HFFc6 (cell line): Measurements from ENCODE around the gene CX3CL1. TPM values are rescaled to one million over a fixed set of nuclear protein-coding genes. Genes with fewer than 3 reads are reported as not detected.

Source experiments
- DNase-seq: peaks from one replicate; pipeline ENCODE4 v3.0.0-alpha.2; 2018
- H3K27ac Mint-ChIP-seq: 2 replicates; pipeline ENCODE4 v1.8.0; 2020; ENCODE audit warnings: mild to moderate bottlenecking, mixed read lengths
- H3K27me3 Mint-ChIP-seq: 2 replicates; pipeline ENCODE4 v1.8.0; 2021; ENCODE audit warnings: mild to moderate bottlenecking, moderate library complexity, mixed read lengths; ENCODE audit not compliant: insufficient read depth
- H3K36me3 Mint-ChIP-seq: 2 replicates; pipeline ENCODE4 v1.8.0; 2021; ENCODE audit warnings: low read depth, mixed read lengths
- H3K4me1 Mint-ChIP-seq: 2 replicates; pipeline ENCODE4 v1.8.0; 2020; ENCODE audit warnings: low read depth, mixed read lengths
- H3K4me3 Mint-ChIP-seq: 2 replicates; pipeline ENCODE4 v1.8.0; 2020; ENCODE audit warnings: mild to moderate bottlenecking, moderate library complexity, mixed read lengths
- H3K9me3 Mint-ChIP-seq: 2 replicates; pipeline ENCODE4 v1.8.0; 2020; ENCODE audit warnings: mild to moderate bottlenecking, mixed read lengths
- CTCF ChIP-seq: fragments of 200-600 bp; sonication (generic); IDR thresholded peaks from 2 replicates; pipeline ENCODE4 v1.5.0; 2021; ENCODE audit warnings: antibody characterized with exemption, mild to moderate bottlenecking
- total RNA-seq, 6 experiments: library from RNA; stranded (reverse); fragmentation: NEBNext Ultra II Directional; extraction: Animal tissue kit (Norgen Biotek cat#: 25700); gene quantifications; 2 replicates in 1 of 6; 3 replicates in 5 of 6; pipeline ENCODE4 v1.2.3, GENCODE V29; 2021

CX3CL1 gene
- total RNA-seq, 6 experiments from 2014 or later, result not detected

GRCh38 chr16:57358086-57358420 is 14.2 kb upstream of the CX3CL1 start:
- Mint-ChIP-seq H3K27me3 (peaks cover 46% of the 10 kb centered on the region), H3K9me3 (no peaks in the 10 kb centered on the region), H3K36me3 (no peaks in the 10 kb centered on the region), H3K4me3 (no peak overlapping the region), H3K4me1 (no peaks in the 10 kb centered on the region), H3K27ac (no peak overlapping the region)
- DNase-seq, result no peak
- TF ChIP-seq CTCF, result no peak

- H3K36me3 Mint-ChIP-seq, result no peaks in the 10 kb centered on the region
- no peaks in the 10 kb centered on the region for H3K9me3 Mint-ChIP-seq
- no peak for DNase-seq
- no peak within 1 kb of the TSS for H3K27ac Mint-ChIP-seq
- H3K4me3 Mint-ChIP-seq, result no peak within 1 kb of the TSS
- TF ChIP-seq CTCF, result no peak
- no peaks in the 10 kb centered on the region for H3K4me1 Mint-ChIP-seq
- H3K27me3 Mint-ChIP-seq, result peaks cover 52% of the 10 kb centered on the region
These were observed 13.7 kb upstream of the CX3CL1 start, which contains the start of gene CCL22 for GRCh38 chr16:57358527-57359095. Gene CCL22 (plus strand): TSS chr16:57358783. CDS start chr16:57358817, 34 bp downstream.

GRCh38 chr16:57360321-57360935 is 11.9 kb upstream of the CX3CL1 start:
- Mint-ChIP-seq H3K27ac (no peak overlapping the region), H3K4me3 (no peak overlapping the region), H3K9me3 (no peaks in the 10 kb centered on the region), H3K4me1 (no peaks in the 10 kb centered on the region), H3K36me3 (no peaks in the 10 kb centered on the region), H3K27me3 (peaks cover 59% of the 10 kb centered on the region)
- TF ChIP-seq CTCF, result no peak
- DNase-seq, result no peak

- Mint-ChIP-seq H3K36me3 (no peaks in the 10 kb centered on the region), H3K9me3 (no peaks in the 10 kb centered on the region), H3K27me3 (peaks cover 59% of the 10 kb centered on the region), H3K27ac (no peak overlapping the region), H3K4me1 (no peaks in the 10 kb centered on the region), H3K4me3 (no peak overlapping the region)
- DNase-seq, result no peak
- no peak for TF ChIP-seq CTCF
These were observed 10.9 kb upstream of the CX3CL1 start for GRCh38 chr16:57361404-57361803.

- no peaks in the 10 kb centered on the region; the same call in 1 of the 2 replicates for H3K4me1 Mint-ChIP-seq
- no peak for DNase-seq
- peaks cover 55% of the 10 kb centered on the region for H3K27me3 Mint-ChIP-seq
- no peaks in the 10 kb centered on the region for H3K9me3 Mint-ChIP-seq
- no peak overlapping the region for H3K4me3 Mint-ChIP-seq
- no peak overlapping the region for H3K27ac Mint-ChIP-seq
- TF ChIP-seq CTCF, result no peak
- no peaks in the 10 kb centered on the region for H3K36me3 Mint-ChIP-seq
These were observed 8.1 kb upstream of the CX3CL1 start for GRCh38 chr16:57364143-57364542.
